Hepatocyte (in vitro differentiated cells): ENCODE results near the gene CYP1A2. TPM values are rescaled to one million over a fixed set of nuclear protein-coding genes. Genes with fewer than 3 reads are reported as not detected.

Experiments used
- DNase-seq: peaks from one replicate; pipeline ENCODE4 v3.0.0-alpha.2; 2016; ENCODE audit warnings: low spot score
- H2AFZ ChIP-seq: fragments of 200-600 bp; sonication (generic); 2 replicates; pipeline ENCODE4 v1.6.0; 2016; ENCODE audit warnings: antibody characterized with exemption, mild to moderate bottlenecking
- H3K27ac ChIP-seq: fragments of 200-600 bp; sonication (generic); 2 replicates; pipeline ENCODE4 v1.5.1; 2016; ENCODE audit warnings: mild to moderate bottlenecking
- H3K27me3 ChIP-seq: fragments of 200-600 bp; sonication (generic); 2 replicates; pipeline ENCODE4 v1.6.1; 2016
- H3K36me3 ChIP-seq: fragments of 200-600 bp; sonication (generic); replicated peaks from 2 replicates; pipeline ENCODE4 v1.5.1; 2016; ENCODE audit warnings: low read depth; ENCODE audit not compliant: insufficient read depth
- H3K4me1 ChIP-seq: fragments of 200-600 bp; sonication (generic); 2 replicates; pipeline ENCODE4 v1.5.1; 2016; ENCODE audit warnings: mild to moderate bottlenecking, moderate library complexity; ENCODE audit not compliant: insufficient read depth
- H3K4me2 ChIP-seq: fragments of 200-600 bp; sonication (generic); 2 replicates; pipeline ENCODE4 v1.6.0; 2016
- H3K4me3 ChIP-seq: fragments of 200-600 bp; sonication (generic); 2 replicates; pipeline ENCODE4 v1.5.1; 2016; ENCODE audit warnings: mild to moderate bottlenecking
- H3K79me2 ChIP-seq: fragments of 200-600 bp; sonication (generic); 2 replicates; pipeline ENCODE4 v1.6.0; 2017; ENCODE audit warnings: mild to moderate bottlenecking
- H3K9me2 ChIP-seq: fragments of 200-600 bp; sonication (generic); replicated peaks from 2 replicates; pipeline ENCODE4 v1.6.0; 2017; ENCODE audit warnings: mild to moderate bottlenecking; ENCODE audit not compliant: insufficient read depth
- H3K9me3 ChIP-seq: fragments of 200-600 bp; sonication (generic); 2 replicates; pipeline ENCODE4 v1.5.1; 2016; ENCODE audit warnings: low read depth, mild to moderate bottlenecking
- H4K20me1 ChIP-seq: fragments of 200-600 bp; sonication (generic); 2 replicates; pipeline ENCODE4 v1.6.0; 2016; ENCODE audit warnings: mild to moderate bottlenecking; ENCODE audit not compliant: insufficient read depth, poor library complexity, severe bottlenecking
- EZH2 ChIP-seq: fragments of 200-600 bp; sonication (generic); IDR thresholded peaks from 2 replicates; pipeline ENCODE4 v1.6.1; 2016; ENCODE audit warnings: antibody characterized with exemption, mild to moderate bottlenecking, borderline replicate concordance
- EZH2phosphoT487 ChIP-seq: fragments of 200-600 bp; sonication (generic); IDR thresholded peaks from one replicate; pipeline ENCODE4 v1.6.1; 2018; ENCODE audit warnings: antibody characterized with exemption, mild to moderate bottlenecking, low read depth, moderate library complexity; ENCODE audit not compliant: unreplicated experiment, severe bottlenecking
- WGBS: methylation state at CpG from one replicate; pipeline ENCODE4 v1.1.6; 2016; ENCODE audit warnings: low lambda C conversion rate; ENCODE audit errors: missing lambda C conversion rate; 5-methylcytosine and 5-hydroxymethylcytosine counted together
- polyA plus RNA-seq: library from polyadenylated mRNA; unstranded; fragments of >200 nt; fragmentation: Nextera tagmentation; extraction: Ambion mirVana; gene quantifications from 2 replicates; pipeline ENCODE4 v1.2.1, GENCODE V29; 2016
- total RNA-seq: library from RNA; depleted of rRNA; stranded (reverse); fragments of >200 nt; gene quantifications from 2 replicates; pipeline ENCODE4 v1.2.3, GENCODE V29; 2014
- TF ChIP-seq, protein P1 (sequence below): fragments of 200-600 bp; sonication (generic); IDR thresholded peaks from 2 replicates; pipeline ENCODE4 v1.5.1; 2016; ENCODE audit warnings: antibody characterized with exemption, mild to moderate bottlenecking; ENCODE audit not compliant: poor library complexity

CYP1A2 gene
- total and polyA plus RNA-seq, 2 experiments from 2014 or later = 0.17 TPM; not detected in 1

- H3K4me3 ChIP-seq = no peak overlapping the region
- peaks cover 12% of the 10 kb centered on the region for H3K4me1 ChIP-seq
- H3K27ac ChIP-seq = no peak overlapping the region
- no peak for DNase-seq
- TF ChIP-seq EZH2 (no peak), EZH2phosphoT487 (no peak)
- TF ChIP-seq, protein P1, sequence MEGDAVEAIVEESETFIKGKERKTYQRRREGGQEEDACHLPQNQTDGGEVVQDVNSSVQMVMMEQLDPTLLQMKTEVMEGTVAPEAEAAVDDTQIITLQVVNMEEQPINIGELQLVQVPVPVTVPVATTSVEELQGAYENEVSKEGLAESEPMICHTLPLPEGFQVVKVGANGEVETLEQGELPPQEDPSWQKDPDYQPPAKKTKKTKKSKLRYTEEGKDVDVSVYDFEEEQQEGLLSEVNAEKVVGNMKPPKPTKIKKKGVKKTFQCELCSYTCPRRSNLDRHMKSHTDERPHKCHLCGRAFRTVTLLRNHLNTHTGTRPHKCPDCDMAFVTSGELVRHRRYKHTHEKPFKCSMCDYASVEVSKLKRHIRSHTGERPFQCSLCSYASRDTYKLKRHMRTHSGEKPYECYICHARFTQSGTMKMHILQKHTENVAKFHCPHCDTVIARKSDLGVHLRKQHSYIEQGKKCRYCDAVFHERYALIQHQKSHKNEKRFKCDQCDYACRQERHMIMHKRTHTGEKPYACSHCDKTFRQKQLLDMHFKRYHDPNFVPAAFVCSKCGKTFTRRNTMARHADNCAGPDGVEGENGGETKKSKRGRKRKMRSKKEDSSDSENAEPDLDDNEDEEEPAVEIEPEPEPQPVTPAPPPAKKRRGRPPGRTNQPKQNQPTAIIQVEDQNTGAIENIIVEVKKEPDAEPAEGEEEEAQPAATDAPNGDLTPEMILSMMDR = no peak
- H4K20me1 ChIP-seq = peaks cover 53% of the 10 kb centered on the region
- peaks cover 67% of the 10 kb centered on the region for H3K79me2 ChIP-seq
- H3K4me2 ChIP-seq = no peak overlapping the region
- H3K27me3 ChIP-seq = no peaks in the 10 kb centered on the region
- no peaks in the 10 kb centered on the region for H3K9me3 ChIP-seq
- H3K9me2 ChIP-seq = no peaks in the 10 kb centered on the region
- no peaks in the 10 kb centered on the region for H3K36me3 ChIP-seq
- 81% methylated on average over 6 of the region's 9 CpGs for WGBS
- H2AFZ ChIP-seq = no peak overlapping the region
These were observed 45.8 kb downstream of the CYP1A2 start for GRCh38 chr15:74794248-74794969.

GRCh38 chr15:74794970-74795349 lies 46.3 kb downstream of the CYP1A2 start:
- TF ChIP-seq EZH2phosphoT487 (no peak), EZH2 (no peak)
- TF ChIP-seq, protein P1 = no peak
- Histone ChIP-seq H3K27ac (no peak overlapping the region), H3K4me1 (peaks cover 8% of the 10 kb centered on the region), H4K20me1 (peaks cover 48% of the 10 kb centered on the region), H3K4me3 (no peak overlapping the region), H3K36me3 (no peaks in the 10 kb centered on the region), H3K9me2 (no peaks in the 10 kb centered on the region), H3K9me3 (no peaks in the 10 kb centered on the region), H3K27me3 (no peaks in the 10 kb centered on the region), H2AFZ (no peak overlapping the region), H3K4me2 (no peak overlapping the region), H3K79me2 (peaks cover 62% of the 10 kb centered on the region)
- 96% methylated on average over 9 of the region's 9 CpGs for WGBS
- DNase-seq = no peak

DNA sequence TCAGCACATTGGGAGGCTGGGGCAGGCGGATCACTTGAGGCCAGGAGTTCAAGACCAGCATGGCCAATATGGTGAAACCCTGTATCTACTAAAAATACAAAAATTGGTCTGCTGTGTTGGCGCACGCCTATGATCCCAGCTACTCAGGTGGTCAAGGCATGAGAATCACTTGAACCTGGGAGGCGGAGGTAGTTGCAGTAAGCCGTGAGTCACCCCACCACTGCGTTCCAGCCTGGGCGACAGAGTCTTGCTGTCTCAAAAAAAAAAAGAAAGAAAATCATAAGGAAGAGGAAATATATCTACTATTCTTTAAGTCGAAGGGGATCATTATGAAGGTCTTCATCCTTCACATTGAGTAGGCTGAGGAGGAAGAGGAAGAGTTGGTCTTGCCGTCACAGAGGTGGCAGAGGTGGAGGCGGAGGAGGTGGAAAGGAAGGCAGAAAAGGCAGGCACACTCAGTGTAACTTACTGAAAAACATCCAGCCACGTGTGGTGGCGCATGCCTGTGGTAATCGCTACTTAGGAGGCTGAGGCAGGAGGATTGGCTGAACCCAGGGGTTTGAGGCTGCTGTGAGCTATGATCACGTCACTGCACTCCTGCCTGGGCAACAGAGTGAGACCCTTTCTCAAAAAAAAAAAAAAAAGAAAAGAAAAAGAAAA lies 47.5 kb downstream of the CYP1A2 start:
- H3K27ac ChIP-seq = no peak overlapping the region
- no peak overlapping the region for H3K4me2 ChIP-seq
- TF ChIP-seq EZH2phosphoT487 (no peak), EZH2 (no peak)
- TF ChIP-seq, protein P1 = no peak
- DNase-seq = no peak
- no peaks in the 10 kb centered on the region for H3K9me2 ChIP-seq
- H3K36me3 ChIP-seq = no peaks in the 10 kb centered on the region
- H4K20me1 ChIP-seq = peaks cover 42% of the 10 kb centered on the region
- H3K4me1 ChIP-seq = no peaks in the 10 kb centered on the region
- no peak overlapping the region for H3K4me3 ChIP-seq
- H2AFZ ChIP-seq = no peak overlapping the region
- no peaks in the 10 kb centered on the region for H3K9me3 ChIP-seq
- H3K79me2 ChIP-seq = peaks cover 51% of the 10 kb centered on the region
- no peaks in the 10 kb centered on the region for H3K27me3 ChIP-seq
- WGBS = 97% methylated on average over 14 of the region's 14 CpGs
